Keratinocyte (primary cell): ENCODE data around the gene ATXN3L. TPM values are rescaled to one million over a fixed set of nuclear protein-coding genes. Genes with fewer than 3 reads are reported as not detected.

ENCODE experiments used
- DNase-seq: peaks from one replicate; pipeline ENCODE4 v3.0.0-alpha.2; 2011; ENCODE audit warnings: low read depth, missing footprints, low spot score
- FAIRE-seq: peaks from 2 replicates; lab custom pipeline; 2011; peaks lifted over from hg19 to GRCh38; lab: Jason Lieb, UNC
- H2AFZ ChIP-seq: 2 replicates; pipeline ENCODE4 v1.6.0; 2012; ENCODE audit warnings: low read length, control low read depth, inconsistent platforms; ENCODE audit not compliant: control insufficient read depth
- H3K27ac ChIP-seq: 2 replicates; pipeline ENCODE4 v1.5.1; 2011; ENCODE audit warnings: low read length; ENCODE audit not compliant: control insufficient read depth, insufficient read depth
- H3K27me3 ChIP-seq: 3 replicates; pipeline ENCODE4 v1.6.0; 2011; ENCODE audit warnings: low read length; ENCODE audit not compliant: control insufficient read depth, insufficient read depth; ENCODE audit errors: extremely low read depth
- H3K36me3 ChIP-seq, 2 experiments: 2 replicates in 1 of 2; 3 replicates in 1 of 2; pipeline ENCODE4 v1.5.1; 2011; ENCODE audit warnings: low read length in 2 of 2, mild to moderate bottlenecking in 1 of 2; ENCODE audit not compliant: control insufficient read depth in 2 of 2, insufficient read depth in 2 of 2; ENCODE audit errors: extremely low read depth in 1 of 2
- H3K4me1 ChIP-seq: 3 replicates; pipeline ENCODE4 v1.5.1; 2011; ENCODE audit warnings: low read length; ENCODE audit not compliant: control insufficient read depth, insufficient read depth; ENCODE audit errors: extremely low read depth
- H3K4me2 ChIP-seq: 3 replicates; pipeline ENCODE4 v1.6.0; 2011; ENCODE audit warnings: low read depth, low read length; ENCODE audit not compliant: control insufficient read depth, insufficient read depth; ENCODE audit errors: extremely low read depth
- H3K4me3 ChIP-seq, 3 experiments: fragments of 200-600 bp in 1 of 3; sonication (generic) in 1 of 3; 2 replicates in 2 of 3; 3 replicates in 1 of 3; pipeline ENCODE4 v1.5.1; 2011 to 2016; ENCODE audit warnings: low read length in 3 of 3, mild to moderate bottlenecking in 3 of 3, control low read depth in 2 of 3, inconsistent platforms in 1 of 3, low read depth in 1 of 3, mixed read lengths in 1 of 3, mixed run types in 1 of 3, moderate library complexity in 1 of 3; ENCODE audit not compliant: control insufficient read depth in 2 of 3, insufficient read depth in 2 of 3; ENCODE audit errors: extremely low read depth in 1 of 3
- H3K79me2 ChIP-seq: 2 replicates; pipeline ENCODE4 v1.6.0; 2012; ENCODE audit warnings: low read length; ENCODE audit not compliant: control insufficient read depth, insufficient read depth
- H3K9ac ChIP-seq: 3 replicates; pipeline ENCODE4 v1.6.0; 2011; ENCODE audit warnings: low read length; ENCODE audit not compliant: control insufficient read depth, insufficient read depth; ENCODE audit errors: extremely low read depth
- H3K9me1 ChIP-seq: 3 replicates; pipeline ENCODE4 v1.6.0; 2011; ENCODE audit warnings: low read length; ENCODE audit not compliant: control insufficient read depth, insufficient read depth; ENCODE audit errors: extremely low read depth
- H3K9me3 ChIP-seq: 2 replicates; pipeline ENCODE4 v1.5.1; 2012; ENCODE audit warnings: low read depth, low read length; ENCODE audit not compliant: control insufficient read depth
- H4K20me1 ChIP-seq: 3 replicates; pipeline ENCODE4 v1.6.0; 2011; ENCODE audit warnings: low read length; ENCODE audit not compliant: control insufficient read depth, insufficient read depth; ENCODE audit errors: extremely low read depth
- CTCF ChIP-seq, 3 experiments: IDR thresholded peaks in 1 of 3; conservative IDR thresholded peaks in 1 of 3; optimal IDR thresholded peaks in 1 of 3; 2 replicates in 2 of 3; 3 replicates in 1 of 3; pipeline versions ENCODE3 to v1.5.1; 2011; ENCODE audit warnings: low read length in 3 of 3, mild to moderate bottlenecking in 3 of 3, moderate library complexity in 2 of 3, control low read depth in 1 of 3, inconsistent platforms in 1 of 3; ENCODE audit not compliant: insufficient read depth in 2 of 3; ENCODE audit errors: extremely low read depth in 1 of 3
- EZH2 ChIP-seq: IDR thresholded peaks from one replicate; pipeline ENCODE4 v1.6.1; 2012; ENCODE audit warnings: inconsistent platforms, mild to moderate bottlenecking, low read length, moderate library complexity
- dilution Hi-C: fragments of 300-500 bp; cut with MboI; formaldehyde crosslinking; loops from one replicate; pipeline ENCODE4 v1.7.0; 2020; ENCODE audit warnings: low sequenced_read_pairs; ENCODE audit not compliant: extremely low pct_ligation_motif_present
- polyA plus RNA-seq, 5 experiments: library from polyadenylated mRNA; depleted of rRNA in 3 of 5; stranded (reverse) in 3 of 5; stranded (forward) in 1 of 5; unstranded in 1 of 5; fragments of >200 nt; gene quantifications; 1 replicate in 1 of 5; 2 replicates in 3 of 5; 3 replicates in 1 of 5; pipeline versions ENCODE4 v1.2.1 to v1.2.3, GENCODE V29; 2011 to 2012; ENCODE audit warnings: missing spikeins in 2 of 5, low read depth in 1 of 5, low replicate concordance in 1 of 5

ATXN3L gene
- polyA plus RNA-seq, 1 donor (not counting 4 experiments of a cell fraction or from before 2014, with no cell fraction given), result not detected

DNA sequence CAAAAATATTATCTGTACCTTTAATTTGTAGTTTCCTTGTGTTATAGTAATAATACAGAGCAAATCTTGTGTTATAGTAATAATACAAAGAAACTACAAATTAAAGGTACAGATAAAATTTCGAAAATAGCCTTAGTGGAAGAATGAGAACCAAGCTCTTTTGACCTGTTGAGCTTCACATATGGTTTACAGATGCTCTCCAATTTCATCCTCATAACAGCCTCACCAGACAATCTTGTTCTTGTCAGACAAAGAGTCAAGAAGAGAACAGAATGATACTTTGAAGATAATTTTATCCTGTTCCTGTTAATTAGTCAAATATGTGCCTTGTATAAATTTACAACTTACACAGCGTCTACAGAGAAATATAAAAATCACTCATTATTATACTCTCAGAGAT lies 12.8 kb downstream of the ATXN3L start:
- H3K36me3 ChIP-seq, result no peaks in the 10 kb centered on the region
- no peaks in the 10 kb centered on the region for H3K9me3 ChIP-seq
- no peaks in the 10 kb centered on the region for H3K79me2 ChIP-seq
- H4K20me1 ChIP-seq, result no peaks in the 10 kb centered on the region
- H2AFZ ChIP-seq, result no peak overlapping the region
- TF ChIP-seq EZH2 (no peak), CTCF (optimal IDR thresholded peaks at IDR 0.05 in 1 of 3, IDR thresholded peaks at IDR 0.05 in 1 of 3, conservative IDR thresholded peaks at IDR 0.05 in 1 of 3; ENCODE audit: extremely low read depth in 1 of 3, insufficient read depth in 2 of 3, low read length in 3 of 3) (no peak)
- H3K27me3 ChIP-seq, result no peaks in the 10 kb centered on the region
- H3K4me2 ChIP-seq, result no peak overlapping the region
- no peak overlapping the region for H3K9ac ChIP-seq
- dilution Hi-C loops, result no loop called here
- no peaks in the 10 kb centered on the region for H3K4me1 ChIP-seq
- FAIRE-seq (no peak), DNase-seq (no peak)
- H3K4me3 ChIP-seq, result no peak overlapping the region
- no peak overlapping the region for H3K27ac ChIP-seq
- H3K9me1 ChIP-seq, result no peaks in the 10 kb centered on the region

GRCh38 chrX:13305108-13305507 lies 14.7 kb downstream of the ATXN3L start:
- dilution Hi-C loops, result no loop called here
- H3K36me3 ChIP-seq, result no peaks in the 10 kb centered on the region

More at GRCh38 chrX:13305108-13305507, 14.7 kb downstream of the ATXN3L start:
- Histone ChIP-seq H3K9ac (no peak overlapping the region), H3K4me3 (no peak overlapping the region), H3K9me3 (no peaks in the 10 kb centered on the region), H3K4me1 (no peaks in the 10 kb centered on the region), H3K27me3 (no peaks in the 10 kb centered on the region), H2AFZ (no peak overlapping the region), H3K4me2 (no peak overlapping the region), H3K9me1 (no peaks in the 10 kb centered on the region), H3K79me2 (no peaks in the 10 kb centered on the region), H3K27ac (no peak overlapping the region), H4K20me1 (no peaks in the 10 kb centered on the region)
- TF ChIP-seq CTCF (optimal IDR thresholded peaks at IDR 0.05 in 1 of 3, IDR thresholded peaks at IDR 0.05 in 1 of 3, conservative IDR thresholded peaks at IDR 0.05 in 1 of 3; ENCODE audit: extremely low read depth in 1 of 3, insufficient read depth in 2 of 3, low read length in 3 of 3), result no peak
- no peak for FAIRE-seq
- DNase-seq, result no peak
